CD4-positive, alpha-beta T cell (primary cell): ENCODE results near the gene LRRC36. TPM values are rescaled to one million over a fixed set of nuclear protein-coding genes. Genes with fewer than 3 reads are reported as not detected.

Source experiments
- ATAC-seq: fragments of 200-7000 bp; cut with Tn5 transposase; one replicate; pipeline ENCODE4 v1.10.0; 2022; ENCODE audit warnings: mild to moderate bottlenecking; ENCODE audit not compliant: poor library complexity
- CTCF ChIA-PET: fragments of 350-600 bp; sonication (Branson Sonifier 250); formaldehyde crosslinking; loops from one replicate; lab custom pipeline; 2021; ENCODE audit warnings: antibody characterized with exemption, inconsistent platforms; lab: Charles Lee
- POLR2A ChIA-PET: fragments of 350-600 bp; sonication (Branson Sonifier 250); formaldehyde crosslinking; loops from one replicate; lab custom pipeline; 2021; ENCODE audit warnings: antibody characterized with exemption, inconsistent platforms; lab: Charles Lee
- DNase-seq, 14 experiments: peaks; one replicate each; pipeline ENCODE4 v3.0.0-alpha.2; 2013 to 2020; ENCODE audit warnings: mixed read lengths in 2 of 14
- H3K27ac ChIP-seq, 2 donors: one replicate each; pipeline versions ENCODE4 v1.5.1 to v1.7.0; 2013; ENCODE audit warnings: low read length in 2 of 2, low read depth in 1 of 2, mild to moderate bottlenecking in 1 of 2
- H3K27me3 ChIP-seq, 2 experiments: 1 replicate in 1 of 2; 2 replicates in 1 of 2; pipeline versions ENCODE4 v1.6.1 to v1.7.0; 2013; ENCODE audit warnings: low read length in 2 of 2, control low read depth in 1 of 2, mild to moderate bottlenecking in 1 of 2, moderate library complexity in 1 of 2; ENCODE audit not compliant: insufficient read depth in 2 of 2, control insufficient read depth in 1 of 2
- H3K36me3 ChIP-seq: one replicate; pipeline ENCODE4 v1.6.1; 2013; ENCODE audit warnings: low read length, control low read depth; ENCODE audit not compliant: insufficient read depth
- H3K4me1 ChIP-seq: one replicate; pipeline ENCODE4 v1.6.1; 2013; ENCODE audit warnings: low read length, control low read depth; ENCODE audit not compliant: insufficient read depth
- H3K4me3 ChIP-seq: one replicate; pipeline ENCODE4 v1.5.1; 2013; ENCODE audit warnings: mild to moderate bottlenecking, low read length, moderate library complexity
- H3K9me3 ChIP-seq, 2 experiments: 1 replicate in 1 of 2; 2 replicates in 1 of 2; pipeline versions ENCODE4 v1.6.1 to v1.7.0; 2013; ENCODE audit warnings: low read length in 2 of 2, mild to moderate bottlenecking in 2 of 2, control low read depth in 1 of 2, moderate library complexity in 1 of 2; ENCODE audit not compliant: control insufficient read depth in 1 of 2, insufficient read depth in 1 of 2
- H3K27ac Mint-ChIP-seq: one replicate; pipeline ENCODE4 v1.8.0; 2020; ENCODE audit warnings: mixed read lengths
- H3K27me3 Mint-ChIP-seq: one replicate; pipeline ENCODE4 v1.8.0; 2021; ENCODE audit warnings: mixed read lengths
- H3K36me3 Mint-ChIP-seq: one replicate; pipeline ENCODE4 v1.8.0; 2021; ENCODE audit warnings: low read depth, mixed read lengths
- H3K4me1 Mint-ChIP-seq: one replicate; pipeline ENCODE4 v1.8.0; 2021; ENCODE audit warnings: low read depth, mixed read lengths
- H3K4me3 Mint-ChIP-seq: one replicate; pipeline ENCODE4 v1.8.0; 2020; ENCODE audit warnings: mild to moderate bottlenecking, mixed read lengths
- H3K9me3 Mint-ChIP-seq: one replicate; pipeline ENCODE4 v1.8.0; 2020; ENCODE audit warnings: mixed read lengths
- intact Hi-C, 2 experiments: fragments of 100-400 bp; cut with DNase I in 1 of 2; cut with micrococcal nuclease in 1 of 2; formaldehyde crosslinking; loops; one replicate each; pipeline versions ENCODE4 v1.15.1 to v1.9.0; 2023 to 2025; cut with DNase I, micrococcal nuclease
- total RNA-seq, 174 experiments: library from RNA in 2 of 174; stranded (reverse) in 2 of 174; gene quantifications; one replicate each; pipeline ENCODE4 v1.2.3 and lab custom pipeline; 2021 to 2026
- TF ChIP-seq, protein P1 (sequence below): fragments of 200-600 bp; IDR thresholded peaks from one replicate; pipeline ENCODE4 v1.8.0; 2022; ENCODE audit warnings: antibody characterized with exemption, mild to moderate bottlenecking

LRRC36 gene
- total RNA-seq, 2 experiments from 2014 or later = not detected

DNA sequence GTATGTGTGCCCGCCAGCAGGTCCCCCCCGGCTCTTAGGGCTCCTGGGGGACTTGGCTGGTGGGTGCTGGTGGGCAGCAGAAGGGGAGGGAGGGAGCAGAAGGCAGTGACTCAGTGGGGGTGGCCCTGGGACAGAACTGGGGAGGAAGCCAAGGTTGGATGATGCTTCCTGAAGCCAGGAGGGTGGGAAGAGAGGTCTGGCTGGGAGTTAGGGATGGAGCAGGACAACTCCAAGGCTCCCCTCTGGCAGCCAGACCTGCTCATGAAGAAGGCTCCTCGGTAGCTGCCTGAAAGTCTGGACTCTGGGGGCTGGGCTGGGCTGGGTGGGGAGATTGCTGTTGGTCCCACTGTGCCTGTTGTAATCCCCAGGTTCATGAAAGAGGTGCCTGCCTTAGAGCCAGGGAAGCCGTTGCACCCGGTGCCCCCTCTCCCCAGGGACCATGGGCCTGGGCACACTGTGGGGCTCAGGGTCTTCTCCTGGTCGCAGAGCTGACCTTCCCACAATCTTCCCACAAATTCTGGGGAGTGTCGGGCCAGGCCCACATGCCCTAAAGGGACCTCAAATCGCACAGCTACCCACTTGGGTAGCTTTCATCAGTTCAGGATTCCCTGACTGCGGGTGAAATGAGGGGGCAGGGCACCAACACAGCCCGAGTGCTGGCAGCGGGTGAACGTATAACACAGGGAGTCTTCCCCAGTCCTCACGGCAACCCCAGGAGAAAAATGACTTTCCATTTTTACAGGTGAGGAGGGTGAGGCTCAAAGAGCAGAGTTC, 48.4 kb upstream of the LRRC36 start:
- H3K36me3 ChIP-seq = peaks cover 9% of the 10 kb centered on the region
- H3K4me3 Mint-ChIP-seq = peak overlapping the region; percentile 88
- ATAC-seq (no peak), DNase-seq (no peak)
- H3K4me1 ChIP-seq = peaks cover 27% of the 10 kb centered on the region
- H3K27ac Mint-ChIP-seq = peak overlapping the region; percentile 64
- H3K4me1 Mint-ChIP-seq = peaks cover 17% of the 10 kb centered on the region
- H3K27me3 Mint-ChIP-seq = no peaks in the 10 kb centered on the region
- no peaks in the 10 kb centered on the region for H3K9me3 Mint-ChIP-seq
- TF ChIP-seq, protein P1, sequence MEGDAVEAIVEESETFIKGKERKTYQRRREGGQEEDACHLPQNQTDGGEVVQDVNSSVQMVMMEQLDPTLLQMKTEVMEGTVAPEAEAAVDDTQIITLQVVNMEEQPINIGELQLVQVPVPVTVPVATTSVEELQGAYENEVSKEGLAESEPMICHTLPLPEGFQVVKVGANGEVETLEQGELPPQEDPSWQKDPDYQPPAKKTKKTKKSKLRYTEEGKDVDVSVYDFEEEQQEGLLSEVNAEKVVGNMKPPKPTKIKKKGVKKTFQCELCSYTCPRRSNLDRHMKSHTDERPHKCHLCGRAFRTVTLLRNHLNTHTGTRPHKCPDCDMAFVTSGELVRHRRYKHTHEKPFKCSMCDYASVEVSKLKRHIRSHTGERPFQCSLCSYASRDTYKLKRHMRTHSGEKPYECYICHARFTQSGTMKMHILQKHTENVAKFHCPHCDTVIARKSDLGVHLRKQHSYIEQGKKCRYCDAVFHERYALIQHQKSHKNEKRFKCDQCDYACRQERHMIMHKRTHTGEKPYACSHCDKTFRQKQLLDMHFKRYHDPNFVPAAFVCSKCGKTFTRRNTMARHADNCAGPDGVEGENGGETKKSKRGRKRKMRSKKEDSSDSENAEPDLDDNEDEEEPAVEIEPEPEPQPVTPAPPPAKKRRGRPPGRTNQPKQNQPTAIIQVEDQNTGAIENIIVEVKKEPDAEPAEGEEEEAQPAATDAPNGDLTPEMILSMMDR = no peak
- no peak overlapping the region for H3K27ac ChIP-seq
- peak overlapping the region; percentile 74 for H3K4me3 ChIP-seq
- H3K27me3 ChIP-seq = no peaks in the 10 kb centered on the region
- intact Hi-C loops = loop anchor here in 1 of 2 experiments (5.0 kb wide), 2 partner anchors 51 to 119 kb away; partner anchors contain the start of gene TMEM208
- no peaks in the 10 kb centered on the region for H3K9me3 ChIP-seq
- ChIA-PET POLR2A (interaction anchor here (0.6 kb wide), 1 partner anchor 301 kb away, joined by 3 read pairs; no protein-coding TSS in a partner anchor), CTCF (interaction anchor here (0.9 to 1.5 kb wide), 3 partner anchors 11 to 51 kb away, joined by 4 read pairs; partner anchors contain the start of gene TMEM208)
- H3K36me3 Mint-ChIP-seq = peaks cover 23% of the 10 kb centered on the region

DNA sequence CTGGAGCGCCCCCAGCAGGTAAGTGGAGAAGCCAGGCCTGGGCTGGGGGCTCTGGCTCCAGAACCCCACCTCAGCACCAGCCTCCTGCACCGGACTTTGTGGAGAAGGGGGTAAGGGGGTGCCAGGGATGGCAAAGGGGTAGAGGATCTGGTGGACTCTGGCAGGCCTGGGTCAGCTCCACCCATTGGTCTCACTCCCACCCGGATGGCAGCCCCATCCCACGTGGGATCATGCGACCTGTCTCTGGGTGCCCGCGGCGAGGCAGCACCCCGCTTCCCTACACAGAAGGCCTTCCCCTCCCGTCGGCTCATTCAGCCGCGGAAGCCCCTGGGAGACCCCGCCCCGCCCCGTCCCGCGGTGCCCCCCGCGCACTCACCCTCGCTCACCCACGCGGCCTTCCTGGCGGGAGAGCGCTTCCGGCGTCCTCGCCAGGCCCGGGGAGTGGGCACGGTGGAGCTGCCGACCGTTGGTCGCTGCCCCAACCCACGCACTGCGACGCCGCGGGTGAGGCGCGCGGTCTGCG, 47.8 kb upstream of the LRRC36 start:
- Histone ChIP-seq H3K27me3 (no peaks in the 10 kb centered on the region), H3K9me3 (no peaks in the 10 kb centered on the region), H3K4me1 (peaks cover 27% of the 10 kb centered on the region), H3K36me3 (peaks cover 9% of the 10 kb centered on the region), H3K4me3 (peak overlapping the region; percentile 74), H3K27ac (peak overlapping the region in 1 of 2 donors; percentile 27)
- ChIA-PET POLR2A (interaction anchor here (0.6 kb wide), 1 partner anchor 300 kb away, joined by 3 read pairs; no protein-coding TSS in a partner anchor), CTCF (interaction anchor here (1.3 to 1.5 kb wide), 2 partner anchors 10 to 35 kb away, joined by 4 read pairs; no protein-coding TSS in a partner anchor)
- intact Hi-C loops = loop anchor here in 1 of 2 experiments (5.0 kb wide), 2 partner anchors 52 to 118 kb away; partner anchors contain the start of gene TMEM208
- ATAC-seq (peak; percentile 61), DNase-seq (peak; percentile 13 to 71 (median 33))
- H3K27me3 Mint-ChIP-seq = no peaks in the 10 kb centered on the region
- H3K4me3 Mint-ChIP-seq = peak overlapping the region; percentile 88
- TF ChIP-seq, protein P1 = no peak
- H3K4me1 Mint-ChIP-seq = peaks cover 17% of the 10 kb centered on the region
- no peaks in the 10 kb centered on the region for H3K9me3 Mint-ChIP-seq
- peak overlapping the region; percentile 64 for H3K27ac Mint-ChIP-seq
- peaks cover 23% of the 10 kb centered on the region for H3K36me3 Mint-ChIP-seq

DNA sequence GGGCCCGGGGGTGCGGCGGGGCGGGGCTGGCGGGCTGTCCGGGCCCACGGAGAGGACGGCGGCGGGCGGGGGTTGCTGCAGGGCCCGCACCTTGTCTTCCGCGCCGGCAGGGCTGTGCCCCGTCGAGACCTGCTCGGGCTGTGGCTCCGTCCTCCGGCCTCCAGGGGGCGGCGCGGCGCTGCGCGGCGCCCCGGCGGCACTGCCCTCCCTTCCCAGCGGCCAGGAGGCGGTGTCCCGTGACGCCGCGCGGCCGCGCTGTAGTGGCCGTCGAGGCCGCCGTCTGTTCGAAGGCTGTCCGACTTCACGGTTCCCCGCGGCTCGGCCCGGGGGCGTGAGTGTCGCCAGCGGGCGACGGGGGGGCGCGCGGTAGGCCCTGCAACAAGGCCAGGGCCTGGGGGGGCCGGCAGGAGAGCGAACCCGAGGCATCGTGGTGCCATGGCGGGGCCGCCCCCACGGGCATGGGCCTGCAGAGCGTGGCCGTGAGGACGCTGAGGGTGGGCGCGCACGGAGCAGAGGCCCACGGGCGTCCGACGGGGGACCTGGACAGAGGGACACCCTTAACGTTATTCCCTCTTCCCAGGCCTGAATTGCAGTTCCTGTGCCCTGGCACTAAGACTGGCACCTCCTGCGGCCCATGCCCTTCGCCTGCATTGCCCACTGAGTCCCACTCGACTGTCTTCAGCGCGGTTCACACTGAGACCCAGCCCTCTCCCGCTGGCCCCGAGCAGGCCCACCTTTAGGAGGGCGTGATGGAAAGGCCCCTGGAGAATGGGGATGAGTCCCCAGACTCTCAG, 47.1 kb upstream of the LRRC36 start, which contains the start of gene PLEKHG4:
Gene PLEKHG4 (plus strand): TSS at position 237 of the 794 bp plus-strand sequence. CDS start 513 bp downstream, at position 750.
- POLR2A ChIA-PET = interaction anchor here (0.6 kb wide), 1 partner anchor 300 kb away, joined by 3 read pairs; no protein-coding TSS in a partner anchor
- Mint-ChIP-seq H3K27me3 (no peaks in the 10 kb centered on the region), H3K36me3 (peaks cover 23% of the 10 kb centered on the region), H3K9me3 (no peaks in the 10 kb centered on the region), H3K4me1 (peaks cover 17% of the 10 kb centered on the region), H3K4me3 (peak within 1 kb of the TSS; percentile 88), H3K27ac (peak within 1 kb of the TSS; percentile 64)
- TF ChIP-seq, protein P1 = peak; percentile 55
- Histone ChIP-seq H3K4me1 (peaks cover 27% of the 10 kb centered on the region), H3K27ac (peak within 1 kb of the TSS in 1 of 2 donors; percentile 27), H3K9me3 (no peaks in the 10 kb centered on the region), H3K4me3 (peak within 1 kb of the TSS; percentile 74), H3K36me3 (peaks cover 9% of the 10 kb centered on the region), H3K27me3 (no peaks in the 10 kb centered on the region)
- ATAC-seq (peak; percentile 97), DNase-seq (peak; percentile 65 to 92 (median 76))
- intact Hi-C loops = loop anchor here in 1 of 2 experiments (1.0 to 10.0 kb wide), 4 partner anchors 16 to 195 kb away; partner anchors contain the start of gene TMEM208
- CTCF ChIA-PET = interaction anchor here (1.5 kb wide), 1 partner anchor 9 kb away, joined by 4 read pairs; no protein-coding TSS in a partner anchor
